ENCODE data around the gene PLD1. TPM values are rescaled to one million over a fixed set of nuclear protein-coding genes. Genes with fewer than 3 reads are reported as not detected.

The PLD1 gene
- polyA plus RNA-seq, 4 donors, result 35.9 to 99.1 (median 72.1) TPM

GRCh38 chr3:171551296-171551695 lies 259.0 kb downstream of the PLD1 start:
- Histone ChIP-seq H3K4me3 (ENCODE audit: low read depth in 1 of 3, low read length in 3 of 3) (no peak overlapping the region), H3K27me3 (ENCODE audit: control insufficient read depth in 3 of 3, insufficient read depth in 3 of 3, low read length in 3 of 3) (no peaks in the 10 kb centered on the region), H3K4me1 (ENCODE audit: control insufficient read depth in 3 of 3, insufficient read depth in 2 of 3, low read depth in 1 of 3, low read length in 2 of 3) (no peaks in the 10 kb centered on the region), H3K36me3 (ENCODE audit: control insufficient read depth in 3 of 3, insufficient read depth in 2 of 3, low read depth in 1 of 3, low read length in 3 of 3) (no peaks in the 10 kb centered on the region), H3K9me3 (ENCODE audit: control insufficient read depth in 2 of 2, insufficient read depth in 1 of 2, low read depth in 1 of 2, low read length in 1 of 2) (no peaks in the 10 kb centered on the region), H3K27ac (ENCODE audit: low read depth in 1 of 3, low read length in 2 of 3) (no peak overlapping the region)
- 86 to 96% (median 91%) methylated on average over 1 of the region's 1 CpG for WGBS, 3 donors
- DNase-seq, result no peak
- FAIRE-seq, result no peak

Other genes with a start within 250 kb of the PLD1 start
- not detected for gene TMEM212, start 32.9 kb upstream of the PLD1 start, polyA plus RNA-seq
- 10 to 100 TPM in 2 of 4 donors, 1 to 10 TPM in 2; 6.0 to 24.7 (median 10.1) TPM for gene FNDC3B, start 229.1 kb upstream of the PLD1 start, polyA plus RNA-seq

Data from small intestine (tissue), 7 donors.